Ovary (tissue), 9 donors: Measurements from ENCODE around the gene KLHDC7A. TPM values are rescaled to one million over a fixed set of nuclear protein-coding genes. Genes with fewer than 3 reads are reported as not detected.

ENCODE experiments used
- DNase-seq, 5 donors: peaks; one replicate each; pipeline ENCODE4 v3.0.0-alpha.2; 2019 to 2020
- H3K27ac ChIP-seq, 2 donors: fragments of 200-600 bp; one replicate each; pipeline versions ENCODE4 v1.5.1 to v1.8.0; 2019 to 2022
- H3K27me3 ChIP-seq: fragments of 200-600 bp; one replicate; pipeline ENCODE4 v1.8.0; 2022
- H3K36me3 ChIP-seq: fragments of 200-600 bp; sonication (generic); one replicate; pipeline ENCODE4 v1.5.1; 2019
- H3K4me1 ChIP-seq: one replicate; pipeline ENCODE4 v1.8.1; 2013; ENCODE audit warnings: mild to moderate bottlenecking, moderate library complexity; ENCODE audit not compliant: insufficient read depth
- H3K4me3 ChIP-seq: fragments of 200-600 bp; sonication (generic); one replicate; pipeline ENCODE4 v1.5.1; 2017
- H3K9me3 ChIP-seq, 2 donors: fragments of 200-600 bp in 1 of 2; sonication (generic) in 1 of 2; one replicate each; pipeline versions ENCODE4 v1.5.1 to v1.8.1; 2013 to 2019; ENCODE audit warnings: mild to moderate bottlenecking in 1 of 2, moderate library complexity in 1 of 2
- CTCF ChIP-seq, 3 donors: fragments of 450-650 bp in 2 of 3; fragments of 200-600 bp in 1 of 3; IDR thresholded peaks; one replicate each; pipeline versions ENCODE4 v1.5.1 to v1.8.0; 2016 to 2022; ENCODE audit warnings: antibody characterized with exemption in 3 of 3, mild to moderate bottlenecking in 1 of 3
- EP300 ChIP-seq: sonication (generic); formaldehyde crosslinking; IDR thresholded peaks from one replicate; pipeline ENCODE4 v1.6.1; 2017; ENCODE audit warnings: antibody characterized with exemption
- POLR2A ChIP-seq: fragments of 450-650 bp; IDR thresholded peaks from one replicate; pipeline ENCODE4 v1.6.1; 2017; ENCODE audit warnings: antibody characterized with exemption, mild to moderate bottlenecking, moderate library complexity
- WGBS, 3 donors: extraction: QIAGEN DNeasy Blood & Tissue Kit in 1 of 3; methylation state at CpG; one replicate each; pipeline versions ENCODE4 v1.1.5 to v1.1.7; 2013 to 2017; 5-methylcytosine and 5-hydroxymethylcytosine counted together
- intact Hi-C, 4 donors: fragments of 100-400 bp; cut with DNase I; formaldehyde crosslinking; loops; one replicate each; pipeline versions ENCODE4 v1.11.0 to v1.15.1; 2022 to 2023
- polyA plus RNA-seq, 2 donors: library from polyadenylated mRNA; stranded (reverse); fragments of 200-250 nt in 1 of 2; fragments of 350-450 nt in 1 of 2; fragmentation: Illumina TruSeq in 1 of 2; extraction: RNeasy Lipid Tissue Mini Kit (QIAGEN cat#74804) in 1 of 2; gene quantifications; one replicate each; pipeline ENCODE4 v1.2.3, GENCODE V29; 2013 to 2014
- total RNA-seq, 7 donors: library from RNA; depleted of rRNA in 2 of 7; stranded (reverse); fragments of >200 nt in 2 of 7; fragmentation: NEBNext Ultra II Directional in 3 of 7; extraction: Animal tissue kit (Norgen Biotek cat#: 25700) in 3 of 7; gene quantifications; one replicate each; pipeline versions ENCODE4 v1.1.0 to v1.2.4, GENCODE V29; 2016 to 2023
- donor health status: DM: no; HTN: no; CAD: no; lungs with moderate emphysema.
- donor health status: DM: no; HTN: no; CAD: no.
- donor health status: Bipolar disorder and iron deficiency.
- donor health status: DM: yes; HTN: yes; CAD: no.
- donor health status: DM: no; HTN: no; CAD: no.
- donor health status: DM: yes; HTN: yes; CAD: no.

Gene KLHDC7A
- total and polyA plus RNA-seq, 9 donors: 0.01 to 0.92 (median 0.36) TPM; not detected in 4

- TF ChIP-seq POLR2A (no peak), EP300 (no peak), CTCF (IDR thresholded peaks at IDR 0.05) (no peak)
- Histone ChIP-seq H3K4me1 (no peaks in the 10 kb centered on the region), H3K36me3 (no peaks in the 10 kb centered on the region), H3K9me3 (no peaks in the 10 kb centered on the region), H3K4me3 (no peak overlapping the region), H3K27me3 (no peaks in the 10 kb centered on the region), H3K27ac (no peak overlapping the region)
- WGBS, 3 donors: 68 to 73% (median 73%) methylated on average over 8 of the region's 8 CpGs
- intact Hi-C loops: no loop called here
- no peak for DNase-seq
These were observed 17.7 kb upstream of the KLHDC7A start for GRCh38 chr1:18463063-18463462.

- no peak for DNase-seq
- Histone ChIP-seq H3K36me3 (no peaks in the 10 kb centered on the region), H3K27ac (no peak overlapping the region), H3K4me3 (no peak overlapping the region), H3K27me3 (no peaks in the 10 kb centered on the region), H3K4me1 (no peaks in the 10 kb centered on the region), H3K9me3 (no peaks in the 10 kb centered on the region)
- intact Hi-C loops: no loop called here
- WGBS, 3 donors: 85 to 89% (median 89%) methylated on average over 6 of the region's 6 CpGs
- TF ChIP-seq EP300: no peak
- no peak for TF ChIP-seq CTCF (IDR thresholded peaks at IDR 0.05)
- no peak for TF ChIP-seq POLR2A
These were observed 16.6 kb upstream of the KLHDC7A start for GRCh38 chr1:18463984-18464664.

- no peak for TF ChIP-seq CTCF (IDR thresholded peaks at IDR 0.05)
- TF ChIP-seq POLR2A: no peak
- TF ChIP-seq EP300: no peak
- Histone ChIP-seq H3K4me1 (no peaks in the 10 kb centered on the region), H3K9me3 (no peaks in the 10 kb centered on the region), H3K4me3 (no peak overlapping the region), H3K27me3 (no peaks in the 10 kb centered on the region), H3K27ac (no peak overlapping the region), H3K36me3 (no peaks in the 10 kb centered on the region)
- WGBS, 3 donors: 78 to 89% (median 82%) methylated on average over 8 of the region's 8 CpGs
- DNase-seq: no peak
- intact Hi-C loops: no loop called here
These were observed 16.1 kb upstream of the KLHDC7A start for GRCh38 chr1:18464665-18465050.

DNA sequence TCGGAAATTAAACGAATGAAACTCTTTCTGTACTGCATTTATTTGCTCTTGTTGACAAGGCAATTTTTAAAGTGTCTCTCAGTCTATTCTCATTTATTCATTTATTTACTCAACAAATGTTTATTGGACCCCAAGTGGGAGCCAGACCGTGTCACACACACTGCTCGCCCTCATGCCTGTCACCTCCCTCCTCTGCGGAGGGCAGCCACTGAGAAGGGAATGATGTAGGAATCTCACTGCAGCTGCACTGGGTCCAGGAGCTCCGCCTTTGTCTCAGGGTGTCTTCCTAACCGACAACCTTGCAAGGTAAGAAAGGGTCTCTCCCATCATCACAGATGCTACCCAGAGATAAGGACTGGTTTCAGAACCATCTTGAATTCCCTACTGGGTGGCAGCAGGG is 14.1 kb upstream of the KLHDC7A start:
- WGBS, 3 donors: 64 to 71% (median 69%) methylated on average over 7 of the region's 7 CpGs
- no peaks in the 10 kb centered on the region for H3K36me3 ChIP-seq
- H3K27me3 ChIP-seq: no peaks in the 10 kb centered on the region
- H3K9me3 ChIP-seq: no peaks in the 10 kb centered on the region
- H3K27ac ChIP-seq: no peak overlapping the region
- H3K4me3 ChIP-seq: no peak overlapping the region
- TF ChIP-seq EP300: no peak
- no peak for TF ChIP-seq POLR2A
- no peak for TF ChIP-seq CTCF (IDR thresholded peaks at IDR 0.05)
- no peak for DNase-seq
- no peaks in the 10 kb centered on the region for H3K4me1 ChIP-seq
- intact Hi-C loops: no loop called here
